Dedifferentiated amniotic fluid mesenchymal stem cell (primary cell): ENCODE data around the gene IL1RL2.

ENCODE experiments used
- DNase-seq: peaks from one replicate; pipeline ENCODE4 v3.0.0-alpha.2; 2016; ENCODE audit errors: extremely low spot score

IL1RL2 gene

DNA sequence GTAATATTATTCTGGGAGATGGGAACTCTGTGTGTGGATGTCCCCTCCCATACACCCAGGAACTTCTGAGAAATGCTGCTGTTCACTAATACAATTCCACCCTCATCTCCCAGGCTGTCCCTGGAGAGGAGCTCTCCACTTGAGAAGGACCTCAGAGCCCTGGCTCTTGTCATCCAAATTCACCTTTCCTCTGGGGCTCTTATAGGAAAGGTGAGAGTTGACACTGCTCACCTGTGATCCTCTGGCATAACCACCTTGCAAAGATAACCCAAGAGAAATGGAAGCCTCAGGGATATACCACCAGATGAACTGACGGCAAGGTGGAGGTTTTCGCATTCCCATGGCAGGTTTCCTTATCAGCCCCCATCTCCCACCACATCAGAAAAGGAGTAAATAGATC is 52.0 kb downstream of the IL1RL2 start:
- no peak for DNase-seq

DNA sequence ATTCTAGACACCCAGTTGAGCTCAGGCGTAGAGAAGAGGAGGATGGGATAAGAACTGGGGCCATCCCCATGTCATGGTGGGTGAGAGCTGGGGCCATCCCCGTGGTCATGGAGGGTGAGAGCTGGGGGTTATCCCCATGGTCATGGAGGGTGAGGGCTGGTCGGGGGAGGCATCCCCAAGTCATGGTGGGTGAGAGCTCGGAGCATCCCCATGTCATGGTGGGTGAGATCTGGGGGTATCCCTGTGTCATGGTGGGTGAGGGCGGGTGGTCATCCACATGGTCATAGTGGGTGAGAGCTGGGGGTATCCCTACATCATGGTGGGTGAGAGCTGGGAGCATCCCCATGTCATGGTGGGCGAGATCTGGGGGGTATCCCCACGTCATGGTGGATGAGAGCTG is 52.5 kb downstream of the IL1RL2 start:
- no peak for DNase-seq

DNA sequence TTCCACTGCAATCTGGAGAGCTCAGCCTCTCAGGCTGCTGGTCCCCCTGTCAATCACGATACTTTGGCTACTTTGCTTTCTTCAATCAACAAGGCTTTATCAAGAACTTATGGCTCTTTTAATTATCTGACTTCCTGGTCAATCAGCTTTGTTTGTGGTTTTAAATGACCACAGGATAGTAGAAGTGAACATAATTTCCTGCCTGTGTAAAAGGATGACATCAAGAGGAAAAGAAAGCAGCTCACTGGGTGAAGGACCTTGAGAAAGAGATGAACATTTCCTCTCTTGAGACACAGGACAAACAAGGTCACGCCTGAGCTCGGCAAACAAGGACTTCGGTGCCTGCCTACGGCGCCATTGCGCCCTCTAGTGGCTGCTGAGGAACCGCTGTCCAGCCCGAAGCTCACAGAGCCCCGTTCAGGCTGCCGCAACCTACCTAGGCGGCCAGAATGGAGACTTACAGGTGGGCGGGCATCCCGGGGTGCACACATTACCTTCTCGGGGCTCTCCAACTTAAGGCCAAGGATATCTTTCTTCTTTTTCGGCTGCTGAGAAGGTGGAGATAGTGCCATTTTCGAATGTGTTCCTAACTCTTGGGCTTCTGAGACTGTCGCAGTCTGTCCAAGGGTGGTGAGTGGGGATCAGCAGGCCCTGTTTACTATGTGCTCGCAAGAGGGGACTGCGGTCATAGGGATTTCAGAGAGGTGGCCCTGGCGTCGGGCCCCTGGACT is 54.0 kb downstream of the IL1RL2 start:
- peak; percentile 91 for DNase-seq

DNA sequence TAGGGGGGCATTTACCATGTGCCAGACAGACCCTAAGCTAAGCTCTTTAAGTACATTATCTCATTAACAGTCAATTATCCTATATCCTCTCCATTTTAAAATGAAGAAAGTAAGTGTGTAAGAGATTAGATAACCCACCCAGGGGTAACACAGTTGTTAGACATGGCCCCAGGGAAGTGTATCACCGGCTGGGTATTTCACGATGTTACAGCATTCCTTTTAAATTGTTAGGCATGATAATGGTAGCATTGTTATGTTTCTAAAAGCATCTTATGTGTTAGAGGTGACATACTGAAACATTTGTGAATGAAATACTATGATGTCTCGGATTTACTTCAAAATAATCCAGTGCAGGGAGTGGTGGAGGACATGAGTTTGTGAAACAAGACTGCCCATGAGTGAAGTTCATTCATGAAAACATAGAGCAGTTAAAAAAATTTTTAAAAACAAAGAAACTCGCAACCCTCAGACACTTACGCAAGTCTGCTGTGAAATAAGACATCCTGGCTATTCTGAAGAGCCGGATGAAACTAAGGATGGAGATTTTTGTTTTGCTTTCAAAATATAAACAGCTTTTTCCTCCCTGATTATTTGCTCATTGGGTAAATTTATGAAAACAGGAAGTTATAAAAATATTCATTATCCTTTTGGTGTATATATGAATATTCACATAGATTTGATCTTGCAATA is 54.9 kb downstream of the IL1RL2 start:
- no peak for DNase-seq

DNA sequence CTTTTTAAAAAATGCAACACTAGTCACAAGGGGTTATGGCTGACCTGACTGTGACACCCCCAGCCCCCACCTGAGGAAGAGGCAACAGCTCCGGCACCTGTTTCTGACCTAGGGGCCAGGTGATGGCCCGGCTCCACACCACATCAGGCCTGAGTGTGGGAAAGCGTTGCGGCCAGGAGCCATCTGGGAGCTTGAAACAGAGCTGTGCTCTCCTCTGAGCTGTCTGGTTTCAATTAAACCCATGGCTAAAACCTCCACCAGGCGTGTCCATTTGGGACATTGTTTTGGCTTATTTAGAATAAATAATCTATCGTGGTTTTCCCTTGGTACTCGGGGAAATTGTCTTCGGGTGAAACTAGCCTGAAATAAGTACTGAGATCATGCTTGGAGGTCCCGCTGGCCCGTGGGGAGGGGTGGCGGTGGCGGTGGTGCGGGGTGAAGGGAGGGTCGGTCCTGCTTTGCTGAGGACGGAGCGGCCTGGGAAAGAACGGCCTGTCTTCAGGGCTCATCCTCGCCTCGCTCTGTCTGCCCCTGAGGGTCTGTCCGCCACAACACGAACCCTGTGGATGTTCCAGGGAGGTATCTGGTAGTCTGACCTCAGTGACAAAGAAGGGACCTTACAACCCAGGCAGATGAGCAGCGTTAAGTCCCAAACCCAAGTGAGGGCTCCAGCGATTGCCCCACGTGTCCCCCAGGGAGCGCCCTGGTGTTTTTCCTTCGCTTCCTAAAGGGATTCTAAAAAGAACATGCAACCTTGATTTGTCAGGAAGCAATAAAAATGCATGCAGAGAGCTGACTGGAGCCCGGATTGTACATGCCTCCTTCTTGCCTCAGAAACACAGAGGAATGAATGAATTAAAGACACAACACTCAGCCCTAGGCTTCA is 58.7 kb downstream of the IL1RL2 start:
- DNase-seq, result peak; percentile 52

DNA sequence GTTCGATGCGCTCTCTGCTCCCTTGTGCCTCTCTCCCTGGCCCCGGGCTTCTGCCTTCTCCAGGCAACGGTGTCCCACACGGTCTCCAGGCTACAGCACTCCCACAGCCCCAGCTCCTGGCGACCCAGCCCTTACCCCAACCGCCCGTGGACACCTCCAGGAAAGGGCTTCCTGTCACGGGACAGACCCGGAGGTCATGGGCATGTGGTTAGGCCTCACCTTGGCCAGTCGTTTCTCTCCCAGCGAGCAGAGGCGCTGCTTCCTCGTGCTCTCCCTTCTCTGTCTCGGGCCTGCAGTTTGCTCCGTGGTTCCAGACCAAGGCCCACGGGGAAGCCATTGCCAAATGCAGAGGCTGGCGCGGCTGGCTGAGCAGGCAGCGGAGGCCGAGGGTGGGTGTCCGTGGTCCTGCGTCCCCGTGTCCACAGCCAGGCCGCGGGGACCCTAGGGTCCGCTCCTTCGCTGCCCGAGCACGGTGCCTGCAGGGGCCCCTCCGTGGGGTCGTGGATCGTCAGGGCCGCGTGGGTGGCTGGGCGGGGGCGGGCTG is 63.5 kb downstream of the IL1RL2 start:
- no peak for DNase-seq

DNA sequence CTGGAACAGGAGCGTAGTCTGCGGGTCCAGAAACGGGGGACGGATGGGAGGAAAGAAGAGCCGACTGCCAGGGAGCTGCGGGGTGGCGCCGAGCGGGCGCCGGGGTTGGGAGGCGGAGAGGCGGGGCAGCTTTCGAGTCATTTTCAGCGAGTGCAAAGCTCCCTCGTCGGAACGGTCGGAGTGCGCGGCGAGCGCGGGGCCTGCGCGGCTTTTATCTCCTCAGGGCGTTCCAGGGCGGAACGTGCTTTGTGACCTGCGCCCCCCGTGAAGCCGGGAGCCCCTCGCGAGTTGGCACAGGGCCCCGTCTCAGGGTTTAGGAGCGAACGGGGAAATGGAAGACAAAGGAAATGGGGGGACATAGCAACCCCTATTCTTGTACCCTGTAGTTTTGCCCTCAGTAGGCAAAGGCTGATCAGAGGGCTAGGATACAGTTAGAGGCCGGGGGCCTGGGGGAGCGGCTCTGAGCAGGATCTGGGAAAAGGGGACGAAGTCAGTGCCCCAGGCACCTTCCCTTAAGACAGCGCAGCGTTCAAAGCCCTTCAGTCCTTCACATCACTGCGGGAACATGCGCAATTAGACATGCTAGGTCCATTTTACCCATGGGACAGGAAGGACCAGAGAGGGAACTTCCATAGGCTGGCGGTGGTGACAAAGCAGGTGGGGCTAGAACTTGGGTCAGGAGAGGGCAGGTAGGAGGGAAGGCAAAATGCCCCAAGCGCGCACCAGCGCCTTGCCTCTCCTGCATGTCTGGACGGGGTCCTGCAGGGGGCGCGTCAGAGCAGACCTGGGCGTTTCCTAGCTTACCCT is 64.4 kb downstream of the IL1RL2 start:
- DNase-seq, result no peak

DNA sequence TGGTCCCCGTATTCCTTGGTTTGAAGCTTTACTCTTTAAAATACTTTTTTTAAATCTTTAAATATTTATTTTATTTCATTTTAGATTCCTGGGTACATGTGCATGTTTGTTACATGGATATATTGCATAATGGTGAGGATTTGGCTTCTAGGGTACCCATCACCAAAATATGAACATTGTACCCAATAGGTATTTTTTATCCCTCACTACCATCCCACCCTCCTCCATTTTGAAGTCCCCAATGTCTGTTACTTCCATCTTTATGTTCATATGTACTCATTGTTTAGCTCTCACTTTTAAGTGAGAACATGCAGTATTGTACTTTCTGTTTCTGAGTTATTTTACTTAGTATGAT is 65.0 kb downstream of the IL1RL2 start:
- no peak for DNase-seq

DNA sequence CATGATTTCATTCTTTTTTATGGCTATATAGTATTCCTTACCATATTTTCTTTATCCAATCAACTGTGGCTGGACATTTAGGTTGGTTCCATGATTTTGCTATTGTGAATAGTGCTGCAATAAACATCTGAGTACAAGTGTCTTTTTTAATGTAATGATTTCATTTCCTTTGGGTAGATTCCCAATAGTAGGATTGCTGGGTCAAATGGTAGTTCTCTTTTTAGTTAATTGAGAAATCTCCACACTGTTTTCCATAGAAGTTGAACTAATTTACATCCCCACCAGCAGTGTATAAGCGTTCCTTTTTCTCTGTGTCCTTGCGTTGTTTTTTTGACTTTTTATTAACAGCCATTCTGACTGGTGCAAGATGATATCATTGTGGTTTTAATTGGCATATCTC is 65.4 kb downstream of the IL1RL2 start:
- DNase-seq, result no peak

DNA sequence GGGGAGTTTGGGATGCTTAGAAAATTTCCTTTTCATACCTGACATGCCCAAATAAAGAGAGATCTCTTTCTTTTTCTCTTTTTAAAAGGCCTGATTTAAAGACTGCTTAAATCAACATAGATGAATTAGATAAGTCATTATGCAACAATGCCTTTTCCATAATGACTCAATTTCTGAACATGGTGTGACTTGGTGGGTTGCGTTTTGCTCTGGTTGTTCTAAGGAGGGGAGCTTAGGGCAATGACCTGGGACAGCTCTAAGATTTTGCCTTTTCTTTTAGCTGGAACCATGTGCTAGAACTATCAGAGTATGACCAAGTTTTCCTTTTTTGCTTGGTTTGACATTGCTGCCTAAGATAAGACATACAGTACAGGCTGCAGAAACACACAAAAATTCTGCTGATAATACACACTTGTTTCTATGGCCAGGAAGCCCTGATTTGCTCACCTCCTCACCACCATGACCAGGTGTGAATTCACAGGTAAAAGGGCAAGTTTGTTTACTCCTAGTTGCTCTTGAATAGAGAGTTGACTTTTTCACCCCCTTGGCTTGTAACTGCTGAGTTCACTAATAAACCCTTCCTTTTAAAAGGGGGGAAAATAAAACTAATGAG is 66.4 kb downstream of the IL1RL2 start:
- no peak for DNase-seq

DNA sequence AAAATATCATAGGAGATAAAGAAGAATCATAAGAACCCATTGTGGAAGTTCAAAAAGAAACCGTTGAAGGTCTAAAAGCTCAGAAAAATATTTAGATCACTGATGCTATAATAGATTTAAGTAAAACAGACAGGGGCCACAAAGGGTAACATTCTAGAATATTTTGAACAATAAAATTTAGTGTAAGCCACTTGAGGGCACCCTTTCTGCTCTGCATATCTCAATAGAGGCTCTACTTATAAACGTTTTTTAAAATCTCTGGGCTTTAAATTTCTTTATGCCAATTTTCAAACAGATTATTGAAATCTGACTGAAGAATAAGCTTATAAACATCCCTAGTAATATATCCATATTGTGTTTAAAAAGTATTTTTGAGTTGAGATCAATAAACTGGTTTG is 66.9 kb downstream of the IL1RL2 start:
- DNase-seq, result no peak

DNA sequence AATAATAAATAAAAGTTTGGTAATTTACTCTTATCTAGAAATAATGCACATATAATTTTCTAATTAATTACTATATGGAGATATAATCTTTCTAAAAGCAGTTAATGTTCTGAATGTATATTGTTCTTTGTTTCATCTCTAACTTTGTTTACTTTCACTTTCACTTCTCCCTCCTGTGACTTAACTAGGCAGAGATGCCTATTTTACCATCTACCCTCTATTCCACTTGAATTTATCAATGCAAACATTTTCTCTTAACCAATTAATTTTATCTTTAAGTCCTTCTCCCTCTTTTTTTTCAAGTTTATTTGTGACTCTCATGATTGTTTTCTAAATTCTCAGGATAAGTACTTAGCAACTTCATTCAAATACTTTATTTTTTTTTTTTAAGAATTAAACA is 69.5 kb downstream of the IL1RL2 start:
- DNase-seq, result no peak

DNA sequence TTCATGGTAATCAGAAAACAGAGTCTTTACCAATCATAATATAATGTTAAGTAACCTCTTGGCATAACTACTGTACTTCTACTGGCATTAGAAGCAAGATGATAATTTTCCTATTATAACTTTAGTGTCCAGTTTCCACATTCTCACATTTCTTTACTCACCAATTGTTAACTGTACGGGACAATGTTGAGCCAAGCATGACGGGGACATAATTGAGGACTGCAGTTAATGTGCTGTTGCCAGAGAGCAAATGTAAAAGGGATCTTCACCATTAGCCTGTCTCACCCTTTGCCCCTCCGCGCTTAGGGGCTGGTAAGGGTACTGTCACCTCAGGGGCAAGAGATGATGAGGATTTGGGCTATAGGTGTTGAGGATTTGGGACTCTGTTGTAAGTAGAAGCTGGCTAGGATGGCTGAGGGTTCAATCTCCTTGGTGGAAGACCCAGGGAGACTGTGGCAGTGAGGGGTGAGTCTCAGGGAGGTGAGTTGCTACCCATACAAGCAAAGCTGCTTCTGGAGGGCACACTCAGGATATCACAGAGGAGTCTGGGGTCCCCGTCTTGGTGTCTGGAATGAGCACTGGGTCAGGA is 70.1 kb downstream of the IL1RL2 start:
- DNase-seq, result no peak

DNA sequence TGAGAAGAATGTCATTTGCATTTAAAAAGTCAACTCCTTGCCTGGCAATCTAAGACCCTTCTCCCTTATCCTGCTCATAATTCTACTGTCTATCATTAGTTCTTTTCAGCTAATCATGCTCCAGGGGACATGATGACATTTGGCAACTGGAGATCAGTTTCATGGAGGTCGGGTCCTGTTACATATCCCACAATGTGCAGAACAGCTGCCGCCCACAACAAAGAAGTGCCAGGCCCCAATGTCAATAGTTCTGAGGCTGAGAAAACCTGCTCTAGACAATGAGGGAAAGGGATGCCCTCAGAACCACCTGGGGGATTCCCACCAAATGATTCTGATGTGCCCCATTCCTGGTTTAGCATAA is 71.2 kb downstream of the IL1RL2 start:
- no peak for DNase-seq

DNA sequence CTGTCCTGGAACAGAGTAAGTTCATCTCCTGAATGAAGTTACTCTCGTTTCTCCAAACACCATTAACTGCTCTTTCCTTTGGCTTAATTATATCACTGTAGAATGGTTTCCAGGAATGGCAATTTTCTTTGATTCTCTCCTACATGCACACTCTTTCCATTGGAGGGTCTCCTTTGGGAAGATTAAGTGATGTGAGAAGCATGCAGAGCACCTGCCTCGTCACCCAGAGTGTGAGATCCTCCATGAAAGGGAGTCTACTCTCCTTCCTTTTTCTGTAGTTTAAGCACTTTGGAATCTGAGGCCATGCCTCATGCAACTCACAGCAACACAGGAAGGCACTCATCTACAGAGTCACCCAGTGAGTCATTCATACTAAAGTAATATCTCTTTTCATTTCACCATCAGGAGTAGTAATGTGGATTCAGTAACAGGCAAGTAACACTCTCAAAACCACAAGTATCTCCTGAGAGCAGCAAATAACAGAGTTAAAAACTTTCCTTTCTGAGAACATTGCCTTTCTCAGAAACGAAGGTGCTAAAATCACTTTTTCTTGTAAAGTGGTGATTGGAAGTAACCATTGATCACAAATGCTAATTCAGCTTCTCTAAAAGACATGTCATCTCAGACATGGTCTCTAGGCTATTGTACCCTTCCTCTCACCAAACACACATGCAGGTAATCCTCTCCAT is 71.7 kb downstream of the IL1RL2 start:
- DNase-seq, result peak; percentile 95

DNA sequence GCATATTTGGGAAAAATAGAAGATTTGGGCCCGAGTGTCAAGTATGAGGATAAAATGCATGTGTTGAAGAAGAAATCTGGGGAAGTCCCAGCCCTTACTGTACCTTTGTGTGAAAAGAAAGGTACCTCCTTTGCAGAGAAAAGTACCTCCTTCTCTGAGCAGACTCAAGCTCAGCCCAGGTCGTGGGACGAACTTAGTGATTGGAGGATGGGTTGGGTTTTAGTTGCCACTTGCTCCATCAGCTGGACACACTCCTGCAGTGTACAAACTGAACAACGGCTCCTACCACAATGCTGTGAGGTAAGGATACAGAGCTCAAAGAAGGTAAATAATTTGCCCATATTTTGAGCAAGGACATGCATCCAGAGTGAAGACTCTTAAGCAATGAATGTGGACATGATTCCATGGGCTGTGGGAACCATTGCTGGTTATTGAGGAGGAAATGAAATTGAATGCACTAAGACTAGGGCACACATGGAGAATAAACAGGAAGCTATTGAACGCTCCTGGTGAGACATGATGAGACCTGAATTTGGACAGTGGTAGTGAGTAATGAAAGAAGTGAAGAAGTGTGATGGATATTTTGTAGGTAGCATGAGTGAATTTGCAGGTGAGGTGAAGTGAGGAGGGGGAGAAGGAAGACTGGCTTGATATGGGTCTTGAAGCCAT is 74.8 kb downstream of the IL1RL2 start:
- no peak for DNase-seq

DNA sequence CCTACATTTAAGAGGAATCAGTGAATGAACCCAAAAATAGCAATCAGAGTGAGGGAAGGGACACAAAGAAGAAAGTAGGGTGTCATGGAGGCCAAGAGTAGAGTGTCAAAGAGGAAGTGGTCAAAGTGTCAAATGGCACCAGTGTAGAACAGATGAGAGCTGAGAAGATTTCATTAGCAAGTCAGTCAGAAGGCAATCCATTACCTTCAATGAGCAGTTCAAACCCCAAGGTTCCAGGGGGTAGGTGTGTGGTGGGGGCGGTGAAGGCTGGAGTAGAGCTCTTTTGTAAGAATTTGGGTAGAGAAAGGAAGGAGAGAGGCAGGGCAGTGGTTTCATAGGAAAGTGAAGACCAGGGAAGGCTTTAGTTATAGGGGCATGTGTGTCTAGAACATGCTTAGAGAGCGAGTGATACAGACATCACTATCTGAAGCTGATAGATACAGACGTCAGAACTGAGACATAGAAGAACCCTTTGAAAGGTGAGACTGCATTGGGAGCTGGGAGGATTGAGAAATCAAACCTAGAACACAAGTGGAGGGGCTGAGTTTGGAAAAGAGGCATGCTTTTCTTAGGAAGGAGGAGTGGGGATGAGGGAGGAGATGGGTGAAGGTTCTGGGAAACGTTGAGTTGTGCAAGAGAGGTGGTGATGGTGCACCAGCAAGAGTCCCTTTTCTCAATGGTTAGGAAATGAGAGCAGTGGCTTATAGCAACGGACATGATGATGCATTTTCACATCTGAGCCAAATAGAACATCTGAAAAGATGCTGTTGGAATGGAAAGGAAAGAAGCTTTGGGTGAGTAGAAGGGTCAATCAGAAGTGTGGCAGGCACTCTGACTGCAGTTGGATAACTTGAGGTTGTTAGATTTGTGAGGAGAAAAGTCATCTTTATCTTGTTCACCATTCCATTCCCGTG is 75.7 kb downstream of the IL1RL2 start:
- DNase-seq, result no peak

DNA sequence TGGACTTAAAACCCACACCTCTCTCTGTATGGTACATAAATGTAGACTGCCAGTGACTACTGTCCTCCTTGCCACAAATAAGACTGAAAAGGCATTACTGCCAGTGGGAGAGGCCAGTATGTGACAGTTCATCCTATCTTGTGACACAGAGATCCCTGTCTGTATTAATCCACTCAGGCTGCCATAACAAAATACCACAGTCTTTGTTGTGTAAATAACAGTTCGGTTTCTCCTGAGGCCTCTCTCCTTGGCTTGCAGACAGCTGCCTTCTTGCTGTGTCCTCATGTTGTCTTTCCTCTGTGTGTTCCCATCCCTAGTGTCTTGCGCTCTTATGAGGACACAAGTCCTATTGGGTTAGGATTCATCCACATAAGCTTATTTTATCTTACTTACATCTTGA is 78.1 kb downstream of the IL1RL2 start:
- no peak for DNase-seq

DNA sequence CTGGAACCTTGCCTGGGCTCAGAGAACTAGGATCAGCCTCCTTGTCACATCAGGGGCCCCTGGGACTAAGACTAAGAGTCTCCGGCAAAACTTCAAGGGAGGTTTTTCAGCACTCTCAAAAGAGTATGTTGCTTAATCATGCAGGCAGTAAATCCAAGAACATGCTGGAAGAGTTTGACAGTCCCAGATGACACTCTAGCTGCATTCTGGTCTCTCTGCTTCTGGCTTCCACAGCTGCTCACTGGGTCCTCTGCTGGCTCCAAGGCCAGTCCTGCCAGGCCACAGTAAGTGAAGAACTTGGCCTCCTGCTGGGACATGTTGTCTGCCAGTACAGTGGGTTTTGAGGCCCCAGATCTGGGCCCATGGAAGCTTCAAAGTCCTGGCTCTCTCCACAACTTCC is 79.4 kb downstream of the IL1RL2 start:
- DNase-seq, result no peak
